OCI-LY7 (cell line): ENCODE measurements around the gene TMEM156. TPM values are rescaled to one million over a fixed set of nuclear protein-coding genes. Genes with fewer than 3 reads are reported as not detected.

ENCODE experiments used
- BruUV-seq: library from RNA; stranded (reverse); fragments of 400-500 nt; replicated peaks from 2 replicates; lab custom pipeline; 2021; lab: Mats Ljungman, UMichigan
- CTCF ChIA-PET: fragments of 300-600 bp; sonication (Branson Sonifier 250); formaldehyde crosslinking; loops from one replicate; lab custom pipeline; 2022; ENCODE audit warnings: antibody characterized with exemption; ENCODE audit not compliant: unreplicated experiment; lab: Charles Lee
- POLR2A ChIA-PET: fragments of 300-600 bp; sonication (Branson Sonifier 250); formaldehyde crosslinking; loops from one replicate; lab custom pipeline; 2022; ENCODE audit warnings: antibody characterized with exemption; lab: Charles Lee
- DNase-seq: peaks from one replicate; pipeline ENCODE4 v3.0.0-alpha.2; 2015; ENCODE audit warnings: low spot score
- H2AFZ ChIP-seq: fragments of 200-600 bp; sonication (generic), shearing (Covaris generic); 2 replicates; pipeline ENCODE4 v1.6.1; 2014; ENCODE audit warnings: mild to moderate bottlenecking, antibody characterized with exemption, low read length, moderate library complexity
- H3K27ac ChIP-seq: fragments of 200-600 bp; sonication (generic); 2 replicates; pipeline ENCODE4 v1.5.1; 2014; ENCODE audit warnings: mixed run types, low read depth, mild to moderate bottlenecking, moderate library complexity, low read length, inconsistent platforms; ENCODE audit not compliant: poor library complexity, severe bottlenecking
- H3K36me3 ChIP-seq: fragments of 200-600 bp; sonication (generic); 2 replicates; pipeline ENCODE4 v1.6.1; 2014; ENCODE audit warnings: mild to moderate bottlenecking, antibody characterized with exemption, low read length, moderate library complexity, mixed read lengths; ENCODE audit not compliant: insufficient read depth
- H3K4me1 ChIP-seq: fragments of 200-600 bp; sonication (generic); 2 replicates; pipeline ENCODE4 v1.5.1; 2014; ENCODE audit warnings: mild to moderate bottlenecking, low read length; ENCODE audit not compliant: insufficient read depth, poor library complexity, severe bottlenecking
- H3K4me2 ChIP-seq: fragments of 200-600 bp; sonication (generic); 2 replicates; pipeline ENCODE4 v1.6.1; 2014; ENCODE audit warnings: mild to moderate bottlenecking, low read length
- H3K4me3 ChIP-seq: fragments of 200-600 bp; sonication (generic); 2 replicates; pipeline ENCODE4 v1.5.1; 2014; ENCODE audit warnings: mild to moderate bottlenecking, low read depth, low read length; ENCODE audit not compliant: poor library complexity, severe bottlenecking
- H3K79me2 ChIP-seq: fragments of 200-600 bp; sonication (generic); 2 replicates; pipeline ENCODE4 v1.6.1; 2016; ENCODE audit warnings: low read depth, mild to moderate bottlenecking, low read length, moderate library complexity, mixed read lengths; ENCODE audit not compliant: insufficient read depth
- H3K9me2 ChIP-seq: fragments of 200-600 bp; sonication (generic); 2 replicates; pipeline ENCODE4 v1.6.1; 2016; ENCODE audit warnings: mild to moderate bottlenecking, low read length, mixed read lengths; ENCODE audit not compliant: insufficient read depth
- H3K9me3 ChIP-seq: fragments of 200-600 bp; sonication (generic); 2 replicates; pipeline ENCODE4 v1.6.1; 2014; ENCODE audit warnings: mild to moderate bottlenecking, mixed run types, low read length, mixed read lengths
- H4K20me1 ChIP-seq: fragments of 200-600 bp; sonication (generic); 2 replicates; pipeline ENCODE4 v1.6.1; 2014; ENCODE audit warnings: mild to moderate bottlenecking, antibody characterized with exemption, low read length, moderate library complexity, mixed read lengths; ENCODE audit not compliant: insufficient read depth
- CTCF ChIP-seq: fragments of 200-600 bp; sonication (generic); conservative IDR thresholded peaks from 2 replicates; pipeline ENCODE4 v1.5.1; 2014; ENCODE audit warnings: mild to moderate bottlenecking, antibody characterized with exemption, low read length, moderate library complexity, mixed read lengths
- EZH2phosphoT487 ChIP-seq: fragments of 200-600 bp; sonication (generic); IDR thresholded peaks from 2 replicates; pipeline ENCODE4 v1.6.1; 2018; ENCODE audit warnings: low read depth, borderline replicate concordance, mild to moderate bottlenecking, mixed run types, antibody characterized with exemption, low read length, moderate library complexity, mixed read lengths
- intact Hi-C: fragments of 100-400 bp; cut with micrococcal nuclease; formaldehyde crosslinking; loops from one replicate; pipeline ENCODE4 v1.10.0; 2022; ENCODE audit not compliant: unreplicated experiment
- total RNA-seq, 2 experiments: library from RNA; depleted of rRNA in 1 of 2; stranded (reverse); fragments of >200 nt in 1 of 2; shearing (Covaris generic) in 1 of 2; gene quantifications; 2 replicates each; pipeline ENCODE4 v1.2.3, GENCODE V29; 2014 to 2022

The TMEM156 gene
- total RNA-seq, 2 experiments from 2014 or later: 29.0 to 29.4 TPM

DNA sequence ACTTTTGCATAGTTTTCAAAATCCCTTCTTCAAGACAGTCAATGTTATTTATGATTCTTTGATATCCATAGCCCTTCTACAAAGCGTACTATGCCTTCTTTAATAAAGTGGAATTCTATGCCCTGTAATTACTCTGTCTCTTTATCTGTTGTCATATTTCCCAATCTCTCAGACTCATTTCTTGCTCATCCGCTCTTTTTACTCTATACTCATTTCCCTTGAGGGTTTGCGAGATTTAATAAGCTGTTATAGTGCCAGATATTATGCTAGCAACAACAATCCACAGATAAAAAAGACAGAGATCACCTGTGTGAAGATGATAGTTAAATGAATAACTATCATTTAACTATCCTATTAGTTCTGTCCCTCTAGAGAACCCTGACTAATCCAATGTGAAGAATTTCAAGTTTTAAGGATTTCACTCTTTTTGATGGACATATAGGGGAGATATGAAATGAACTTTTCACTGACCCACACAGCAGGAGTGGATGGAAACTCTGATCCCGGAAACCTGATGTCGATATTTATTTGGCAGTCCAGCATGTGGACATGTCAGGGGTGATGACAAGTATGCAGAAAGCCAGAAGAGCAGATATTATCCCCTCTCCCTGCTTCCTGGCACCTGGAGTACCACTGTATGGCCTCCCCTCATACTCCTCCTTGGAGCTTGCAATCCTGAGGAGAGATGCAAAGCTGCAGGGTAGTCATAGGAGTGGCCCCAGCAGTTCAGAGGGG is 49.7 kb downstream of the TMEM156 start:
- peaks cover 7% of the 10 kb centered on the region for H3K4me1 ChIP-seq
- no peaks in the 10 kb centered on the region for H3K79me2 ChIP-seq
- DNase-seq: no peak
- H2AFZ ChIP-seq: no peak overlapping the region
- H3K4me3 ChIP-seq: no peak overlapping the region
- no peak overlapping the region for H3K27ac ChIP-seq
- CTCF ChIA-PET: no interaction called here
- H4K20me1 ChIP-seq: no peaks in the 10 kb centered on the region
- H3K9me2 ChIP-seq: no peaks in the 10 kb centered on the region
- POLR2A ChIA-PET: no interaction called here
- no peak overlapping the region for H3K4me2 ChIP-seq
- TF ChIP-seq CTCF (no peak), EZH2phosphoT487 (no peak)
- H3K9me3 ChIP-seq: no peaks in the 10 kb centered on the region
- BruUV-seq: no TSS peak
- peaks cover 33% of the 10 kb centered on the region for H3K36me3 ChIP-seq
- intact Hi-C loops: no loop called here

DNA sequence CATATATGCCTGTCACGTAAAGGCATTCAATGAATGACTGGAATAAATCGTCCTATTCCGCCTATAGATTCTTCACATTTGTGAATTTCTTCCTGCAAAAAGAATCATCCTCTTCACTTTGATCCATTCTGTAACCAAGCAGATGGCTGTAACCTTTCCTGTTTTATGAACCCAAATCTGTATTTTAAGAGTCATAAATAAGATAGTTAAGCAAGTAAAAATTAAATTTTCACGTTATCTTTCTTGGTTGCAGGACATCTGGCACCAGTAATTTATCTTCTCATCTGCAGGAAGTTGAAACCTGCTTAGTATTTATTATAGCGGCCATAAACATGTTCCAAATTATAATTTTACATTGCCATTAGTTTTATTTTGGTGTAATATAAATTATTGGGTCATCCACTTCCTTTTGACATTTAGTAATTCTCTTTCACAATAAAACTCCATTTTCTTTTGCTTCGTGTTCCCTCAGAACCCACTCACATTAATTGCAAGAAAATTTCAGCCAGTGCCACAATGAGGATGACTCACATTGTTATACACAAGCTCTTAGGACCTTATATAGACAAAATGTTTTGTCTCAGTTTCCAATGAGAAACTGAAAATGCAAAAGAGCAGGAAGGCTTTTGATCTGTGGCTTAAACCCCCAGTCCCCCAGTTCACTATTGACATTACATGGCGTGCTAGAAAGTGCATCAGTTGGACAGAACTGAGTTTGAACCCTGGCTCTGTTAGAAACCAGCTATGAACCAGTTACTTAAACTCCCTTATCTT is 51.1 kb downstream of the TMEM156 start:
- no TSS peak for BruUV-seq
- peaks cover 27% of the 10 kb centered on the region for H3K36me3 ChIP-seq
- TF ChIP-seq EZH2phosphoT487 (no peak), CTCF (no peak)
- no peaks in the 10 kb centered on the region for H3K4me1 ChIP-seq
- POLR2A ChIA-PET: no interaction called here
- H3K9me2 ChIP-seq: no peaks in the 10 kb centered on the region
- no peak overlapping the region for H3K4me2 ChIP-seq
- H2AFZ ChIP-seq: no peak overlapping the region
- H3K79me2 ChIP-seq: no peaks in the 10 kb centered on the region
- no peaks in the 10 kb centered on the region for H4K20me1 ChIP-seq
- no peak overlapping the region for H3K27ac ChIP-seq
- H3K9me3 ChIP-seq: no peaks in the 10 kb centered on the region
- intact Hi-C loops: no loop called here
- H3K4me3 ChIP-seq: no peak overlapping the region
- CTCF ChIA-PET: no interaction called here
- DNase-seq: no peak
